Small intestine (tissue), 7 donors: ENCODE data around the gene FARP2. TPM values are rescaled to one million over a fixed set of nuclear protein-coding genes. Genes with fewer than 3 reads are reported as not detected.

ENCODE experiments used
- DNase-seq, 2 donors: peaks; one replicate each; pipeline versions ENCODE4 v3.0.0 to v3.0.0-alpha.2; 2013
- FAIRE-seq: peaks from 2 replicates; lab custom pipeline; 2012; peaks lifted over from hg19 to GRCh38; lab: Jason Lieb, UNC
- H3K27ac ChIP-seq, 3 donors: one replicate each; pipeline ENCODE4 v1.5.1; 2013; ENCODE audit warnings: low read length in 2 of 3, mild to moderate bottlenecking in 2 of 3, control low read depth in 1 of 3, inconsistent platforms in 1 of 3, low read depth in 1 of 3, moderate library complexity in 1 of 3
- H3K27me3 ChIP-seq, 3 donors: one replicate each; pipeline ENCODE4 v1.6.1; 2013; ENCODE audit warnings: low read length in 3 of 3, inconsistent platforms in 1 of 3; ENCODE audit not compliant: control insufficient read depth in 3 of 3, insufficient read depth in 3 of 3
- H3K36me3 ChIP-seq, 3 donors: one replicate each; pipeline ENCODE4 v1.6.1; 2013; ENCODE audit warnings: low read length in 3 of 3, inconsistent platforms in 1 of 3, low read depth in 1 of 3, mild to moderate bottlenecking in 1 of 3, moderate library complexity in 1 of 3; ENCODE audit not compliant: control insufficient read depth in 3 of 3, insufficient read depth in 2 of 3
- H3K4me1 ChIP-seq, 3 donors: one replicate each; pipeline ENCODE4 v1.6.1; 2013; ENCODE audit warnings: low read length in 2 of 3, inconsistent platforms in 1 of 3, low read depth in 1 of 3, mild to moderate bottlenecking in 1 of 3, moderate library complexity in 1 of 3; ENCODE audit not compliant: control insufficient read depth in 3 of 3, insufficient read depth in 2 of 3
- H3K4me3 ChIP-seq, 3 donors: one replicate each; pipeline ENCODE4 v1.5.1; 2013; ENCODE audit warnings: low read length in 3 of 3, control low read depth in 1 of 3, inconsistent platforms in 1 of 3, low read depth in 1 of 3, mild to moderate bottlenecking in 1 of 3, moderate library complexity in 1 of 3
- H3K9me3 ChIP-seq, 2 donors: one replicate each; pipeline ENCODE4 v1.6.1; 2013; ENCODE audit warnings: low read depth in 1 of 2, low read length in 1 of 2; ENCODE audit not compliant: control insufficient read depth in 2 of 2, insufficient read depth in 1 of 2
- WGBS, 3 donors: extraction: QIAGEN DNeasy Blood & Tissue Kit; methylation state at CpG; one replicate each; pipeline ENCODE4 v1.1.7; 2013; 5-methylcytosine and 5-hydroxymethylcytosine counted together
- polyA plus RNA-seq, 4 donors: library from polyadenylated mRNA; stranded (reverse) in 3 of 4; unstranded in 1 of 4; fragments of 200-250 nt in 3 of 4; fragments of 120-200 nt in 1 of 4; gene quantifications; one replicate each; pipeline versions ENCODE4 v1.2.1 to v1.2.3, GENCODE V29; 2013
- donor health status: healthy with polysubstance abuse.
- donor health status: control.
- donor health status: control.
- donor health status: Bipolar disorder and iron deficiency.
- donor health status: healthy.

Gene FARP2
- polyA plus RNA-seq, 4 donors, result 25.7 to 65.3 (median 49.8) TPM

DNA sequence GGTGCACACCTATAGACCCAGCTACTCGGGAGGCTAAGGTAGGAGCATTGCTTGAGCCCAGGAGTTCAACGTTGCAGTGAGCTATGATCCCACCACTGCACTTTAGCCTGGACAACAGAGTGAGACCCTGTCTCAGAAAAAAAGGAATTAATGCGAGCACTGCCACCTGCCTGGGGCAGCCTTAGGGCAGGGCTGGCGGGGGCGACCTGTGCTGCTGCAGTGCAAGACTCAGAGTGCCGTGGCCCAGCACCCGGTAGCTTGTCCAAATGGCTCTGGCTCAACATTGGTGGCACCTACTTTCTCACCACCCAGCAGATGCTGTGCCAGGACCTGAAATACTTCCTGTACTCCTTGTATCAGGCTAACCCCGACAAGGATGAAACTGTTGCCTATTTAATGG, 122.1 kb downstream of the FARP2 start:
- no peak overlapping the region for H3K4me3 ChIP-seq
- H3K36me3 ChIP-seq, result peaks cover 0 to 46% (median under 1%) of the 10 kb centered on the region in 3 donors
- DNase-seq (no peak), FAIRE-seq (no peak)
- no peaks in the 10 kb centered on the region for H3K27me3 ChIP-seq
- no peaks in the 10 kb centered on the region for H3K9me3 ChIP-seq
- H3K27ac ChIP-seq, result no peak overlapping the region
- H3K4me1 ChIP-seq, result no peaks in the 10 kb centered on the region
- WGBS, 3 donors, result 87 to 96% (median 93%) methylated on average over 8 of the region's 8 CpGs

GRCh38 chr2:241479026-241479898, 123.2 kb downstream of the FARP2 start:
- H3K9me3 ChIP-seq, result no peaks in the 10 kb centered on the region
- DNase-seq (no peak), FAIRE-seq (no peak)
- no peaks in the 10 kb centered on the region for H3K4me1 ChIP-seq
- peaks cover 0 to 50% (median 4%) of the 10 kb centered on the region in 3 donors for H3K36me3 ChIP-seq
- H3K27ac ChIP-seq, result no peak overlapping the region
- 89 to 93% (median 91%) methylated on average over 18 of the region's 18 CpGs for WGBS, 3 donors
- H3K4me3 ChIP-seq, result no peak overlapping the region
- H3K27me3 ChIP-seq, result no peaks in the 10 kb centered on the region

- DNase-seq, result no peak
- no peak overlapping the region for H3K27ac ChIP-seq
- no peaks in the 10 kb centered on the region for H3K4me1 ChIP-seq
- no peak for FAIRE-seq
- H3K4me3 ChIP-seq, result no peak overlapping the region
- WGBS, 3 donors, result 94 to 100% (median 100%) methylated on average over 1 of the region's 1 CpG
- peaks cover 0 to 55% (median 4%) of the 10 kb centered on the region in 3 donors for H3K36me3 ChIP-seq
- H3K27me3 ChIP-seq, result no peaks in the 10 kb centered on the region
- H3K9me3 ChIP-seq, result no peaks in the 10 kb centered on the region
These were observed 125.6 kb downstream of the FARP2 start for GRCh38 chr2:241481687-241482086.

DNA sequence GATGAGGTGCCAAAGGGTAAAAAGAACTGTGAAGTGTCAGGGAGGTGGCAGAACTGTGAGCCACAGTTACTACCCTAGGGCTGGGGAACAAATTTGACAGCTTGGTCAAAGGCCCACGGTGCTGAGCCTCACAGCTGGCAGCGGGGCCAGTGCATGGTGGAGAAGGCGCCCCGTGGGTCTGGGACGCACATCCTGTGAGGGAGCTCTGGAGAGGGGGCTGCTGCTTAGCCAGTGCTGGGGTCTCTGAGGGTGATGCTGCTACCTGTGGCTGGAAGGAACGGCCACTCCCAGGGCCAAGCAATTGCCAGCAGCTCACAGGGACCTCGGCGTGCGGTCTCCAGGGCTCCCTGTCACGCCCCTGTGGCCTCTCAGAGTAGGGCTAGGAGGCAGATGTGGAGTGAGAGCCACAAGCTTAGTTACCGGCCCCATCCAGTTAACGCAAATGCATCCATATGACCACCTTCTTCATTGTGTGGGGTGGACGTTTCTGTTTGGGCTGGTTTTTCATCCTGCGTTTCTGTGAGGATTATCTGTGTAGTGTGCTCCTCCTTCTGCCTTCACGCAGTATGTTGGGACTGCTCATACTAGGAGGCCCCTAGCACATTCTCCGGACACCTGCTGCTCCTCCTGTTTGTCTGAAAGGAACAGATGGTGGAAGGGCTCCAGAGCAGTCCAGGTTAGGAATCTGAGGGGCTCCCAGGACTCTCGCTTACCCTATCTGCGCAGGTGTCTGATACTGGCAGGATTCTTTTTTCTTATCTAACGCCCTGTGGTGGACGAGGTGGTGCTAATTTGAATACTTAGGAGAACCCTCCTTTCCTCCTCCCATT, 126.3 kb downstream of the FARP2 start:
- DNase-seq (no peak), FAIRE-seq (no peak)
- no peak overlapping the region for H3K4me3 ChIP-seq
- no peaks in the 10 kb centered on the region for H3K9me3 ChIP-seq
- no peak overlapping the region for H3K27ac ChIP-seq
- H3K36me3 ChIP-seq, result peaks cover 0 to 55% (median 4%) of the 10 kb centered on the region in 3 donors
- H3K4me1 ChIP-seq, result no peaks in the 10 kb centered on the region
- H3K27me3 ChIP-seq, result no peaks in the 10 kb centered on the region
- WGBS, 3 donors, result 86 to 88% (median 86%) methylated on average over 20 of the region's 20 CpGs

DNA sequence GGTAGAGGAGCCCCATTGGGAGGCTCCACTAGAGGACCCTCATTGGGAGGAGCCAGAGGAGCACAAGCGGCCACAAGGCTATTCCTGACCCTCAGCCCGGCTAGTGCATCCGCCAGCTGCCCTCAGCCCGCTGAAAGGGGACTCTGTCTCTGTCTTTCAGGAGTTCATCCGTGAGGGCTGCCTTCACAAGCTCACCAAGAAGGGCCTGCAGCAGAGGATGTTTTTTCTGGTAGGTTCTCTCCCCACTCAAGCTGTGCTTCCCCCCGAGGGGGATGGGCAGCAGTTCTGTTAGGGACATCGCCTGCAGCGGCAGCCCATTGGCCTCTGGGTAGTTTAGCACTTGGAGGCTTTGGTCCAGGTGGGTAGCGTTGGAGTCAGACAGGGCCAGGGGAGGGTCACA, 127.2 kb downstream of the FARP2 start:
- 92 to 96% (median 94%) methylated on average over 9 of the region's 9 CpGs for WGBS, 3 donors
- no peak overlapping the region for H3K27ac ChIP-seq
- H3K4me3 ChIP-seq, result no peak overlapping the region
- no peaks in the 10 kb centered on the region for H3K4me1 ChIP-seq
- H3K36me3 ChIP-seq, result peaks cover 0 to 52% (median 4%) of the 10 kb centered on the region in 3 donors
- no peaks in the 10 kb centered on the region for H3K9me3 ChIP-seq
- no peak for FAIRE-seq
- no peak for DNase-seq
- no peaks in the 10 kb centered on the region for H3K27me3 ChIP-seq

- Histone ChIP-seq H3K4me1 (peaks cover 0 to 3% (median 2%) of the 10 kb centered on the region in 3 donors), H3K27me3 (no peaks in the 10 kb centered on the region), H3K9me3 (no peaks in the 10 kb centered on the region), H3K4me3 (no peak overlapping the region), H3K27ac (no peak overlapping the region), H3K36me3 (peaks cover 0 to 51% (median 4%) of the 10 kb centered on the region in 3 donors)
- WGBS, 3 donors, result 81 to 100% (median 85%) methylated on average over 1 of the region's 1 CpG
- FAIRE-seq (no peak), DNase-seq (no peak)
These were observed 129.3 kb downstream of the FARP2 start for GRCh38 chr2:241485172-241485911.

DNA sequence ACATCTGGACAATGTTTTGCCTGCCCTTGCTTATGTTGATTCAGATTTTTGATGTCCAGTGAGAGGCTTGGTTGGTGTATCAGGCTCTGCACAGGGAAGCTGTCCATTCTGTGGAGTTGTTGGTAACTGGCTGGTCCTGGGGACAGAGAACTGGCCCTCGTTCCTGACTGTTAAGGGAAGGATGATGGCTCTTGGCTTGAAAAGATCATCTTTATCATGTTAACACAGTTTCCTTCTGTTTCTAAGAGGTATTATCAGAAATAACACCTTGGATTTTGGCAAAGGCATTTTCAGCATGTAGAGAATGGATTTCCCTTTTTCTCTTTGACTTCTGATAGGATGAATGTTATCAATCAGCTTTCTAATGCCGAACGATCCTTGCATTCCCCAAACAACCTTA, 133.0 kb downstream of the FARP2 start:
- Histone ChIP-seq H3K36me3 (peaks cover 0 to 69% (median 6%) of the 10 kb centered on the region in 3 donors), H3K27me3 (no peaks in the 10 kb centered on the region), H3K4me3 (no peak overlapping the region), H3K9me3 (no peaks in the 10 kb centered on the region), H3K4me1 (peaks cover 0 to 3% (median 2%) of the 10 kb centered on the region in 3 donors), H3K27ac (no peak overlapping the region)
- DNase-seq (no peak), FAIRE-seq (no peak)
- WGBS, 3 donors, result 81 to 87% (median 86%) methylated on average over 3 of the region's 3 CpGs
